ELR (cell line): ENCODE data around the gene RARS1.
A peak's percentile ranks its signal among the peaks of the same experiment; 100 is the strongest.
"Not testable (repeated sequence)": the region's sequence is repeated elsewhere in the genome, so short reads cannot be mapped to it uniquely, and the experiment has no call there.

ENCODE experiments used
- DNase-seq: peaks from one replicate; pipeline ENCODE4 v3.0.0-alpha.2; 2015; ENCODE audit warnings: low read depth

Gene RARS1

DNA sequence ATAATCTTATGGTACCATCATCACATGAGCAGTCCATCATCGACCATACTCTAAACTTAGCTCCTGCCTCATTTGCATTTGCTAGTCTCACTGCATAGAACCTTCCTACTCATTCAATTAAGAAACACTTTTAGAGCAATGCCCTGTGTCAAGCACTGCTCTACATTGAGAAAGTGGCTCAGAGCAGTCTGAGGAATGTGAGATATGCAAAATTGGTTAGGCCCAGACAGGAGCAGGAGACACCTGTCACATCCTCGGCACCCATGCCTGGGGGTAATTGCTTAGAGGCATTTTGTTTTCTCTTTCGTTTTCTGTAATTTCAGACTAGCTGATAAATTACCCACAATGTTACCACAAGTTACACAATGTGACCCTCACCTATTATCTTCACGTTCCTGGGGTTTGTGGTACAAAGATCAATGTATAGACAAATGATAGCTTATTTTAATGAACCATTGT, 4.9 kb upstream of the RARS1 start:
- no peak for DNase-seq

DNA sequence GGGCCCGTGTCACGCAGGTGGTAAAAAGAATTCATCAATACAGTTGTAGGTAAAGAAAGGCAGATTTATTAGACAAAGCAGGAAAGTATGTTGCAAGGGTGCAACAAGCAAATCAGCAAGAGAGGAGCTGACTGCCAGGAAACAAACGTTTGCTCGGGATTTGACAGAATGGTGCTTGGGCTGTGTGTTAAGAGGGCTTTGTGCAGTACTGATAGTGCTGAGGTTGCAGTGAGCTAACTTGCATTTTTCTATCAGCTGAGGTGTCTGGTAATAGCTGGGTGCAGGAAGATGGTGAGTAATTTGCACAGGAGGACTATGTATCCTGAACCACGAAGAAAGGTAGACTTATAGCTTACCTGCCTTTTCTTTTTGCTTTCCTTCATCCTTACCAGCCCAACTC, 3.9 kb upstream of the RARS1 start:
- DNase-seq: no peak

DNA sequence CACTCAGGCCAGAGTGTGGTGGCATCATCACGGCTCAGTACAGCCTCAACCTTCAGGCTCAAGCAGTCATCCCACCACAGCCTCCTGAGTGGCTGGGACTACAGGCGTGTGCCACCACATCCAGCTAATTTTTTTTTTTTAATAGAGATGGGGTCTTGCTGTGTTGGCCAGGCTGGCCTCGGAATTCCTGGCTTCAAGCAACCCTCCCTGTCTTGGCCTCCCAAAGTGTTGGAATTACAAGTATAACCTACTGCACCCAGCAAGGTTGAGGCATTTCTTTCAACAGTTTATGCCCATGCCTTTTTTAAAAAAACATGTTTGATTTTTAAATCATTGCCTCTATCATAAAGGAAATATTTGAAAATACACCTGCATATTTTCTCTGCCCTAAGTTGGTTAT, 2.8 kb downstream of the RARS1 start:
- DNase-seq: no peak

GRCh38 chr5:168494057-168494555, 7.8 kb downstream of the RARS1 start:
- no peak for DNase-seq

GRCh38 chr5:168502563-168503237, 16.4 kb downstream of the RARS1 start:
- no peak for DNase-seq

DNA sequence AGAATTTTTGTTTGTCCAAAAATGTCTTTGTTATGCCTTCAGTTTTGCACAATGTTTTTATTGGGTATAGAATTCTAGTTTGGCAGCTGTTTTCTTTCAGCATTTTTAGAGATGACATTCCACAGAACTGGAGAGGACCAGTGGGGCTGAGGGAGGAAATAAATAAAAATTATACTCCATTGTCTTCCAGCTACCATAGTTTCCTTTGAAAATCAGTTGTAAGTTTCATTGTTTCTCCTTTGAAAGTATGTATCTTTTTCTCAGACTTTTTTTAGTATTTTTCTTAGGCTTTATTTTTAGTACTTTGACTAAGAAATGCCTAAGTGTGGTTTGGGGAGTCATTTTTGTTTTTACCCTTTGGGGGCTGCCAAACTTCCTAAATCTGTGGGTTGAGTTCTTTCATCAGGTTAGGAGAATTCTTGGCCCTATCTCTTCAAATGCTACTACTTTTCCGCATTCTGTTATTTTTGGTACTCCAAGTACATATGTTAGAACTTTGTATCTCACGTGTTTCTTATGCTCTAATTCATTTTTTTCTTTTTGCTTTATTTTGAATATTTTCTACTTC, 27.7 kb downstream of the RARS1 start:
- peak; percentile 3 for DNase-seq

DNA sequence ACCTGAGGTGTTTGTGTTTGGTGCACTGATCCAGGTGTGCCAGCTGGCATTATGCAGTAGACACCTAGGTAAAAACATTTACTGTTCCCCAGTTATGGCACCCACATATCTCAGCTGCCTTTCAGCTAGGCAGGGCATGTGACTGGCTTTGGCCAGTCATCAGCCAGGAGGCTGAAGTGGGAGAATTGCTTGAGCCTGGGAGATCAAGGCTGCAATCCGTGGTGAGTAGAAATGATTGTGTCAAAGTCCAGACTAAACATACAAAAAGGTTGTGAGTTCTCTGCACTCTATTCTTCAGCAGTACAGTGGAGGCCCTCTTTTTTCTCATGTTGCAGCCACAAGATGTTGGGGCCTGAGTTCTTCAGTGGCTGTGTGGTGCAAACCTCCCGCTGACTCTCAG, 39.6 kb downstream of the RARS1 start:
- no peak for DNase-seq

DNA sequence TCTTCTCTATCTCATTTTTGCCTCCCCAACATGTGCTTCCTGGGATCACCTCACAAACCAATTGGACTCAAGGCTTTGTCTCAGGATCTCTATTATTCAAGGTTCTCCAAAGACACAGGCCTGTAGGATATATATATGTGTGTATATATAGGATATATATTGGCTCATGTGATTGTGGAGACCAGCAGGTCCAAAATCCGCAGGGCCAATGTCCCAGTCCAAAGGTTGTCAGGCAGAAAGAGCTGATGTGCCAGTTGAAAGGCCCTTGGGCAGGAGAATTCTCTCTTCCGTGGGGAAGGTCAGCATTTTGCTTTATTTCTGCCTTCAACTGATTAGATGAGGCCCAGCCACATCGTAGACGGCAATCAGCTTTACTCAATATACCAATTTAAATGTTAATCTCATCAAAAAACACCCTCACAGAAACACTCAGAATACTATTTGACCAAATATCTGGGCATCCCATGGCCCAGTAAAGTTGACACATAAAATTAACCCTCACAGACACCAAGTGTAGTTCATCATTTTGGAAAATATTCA, 41.6 kb downstream of the RARS1 start:
- no peak for DNase-seq

GRCh38 chr5:168528521-168529373, 42.5 kb downstream of the RARS1 start, which contains the start of gene FBLL1:
FBLL1 (plus strand) TSS chr5:168529305; CDS start chr5:168529505, 200 bp downstream.
- DNase-seq: peak; percentile 24

GRCh38 chr5:168529374-168530234, 43.3 kb downstream of the RARS1 start:
- no peak for DNase-seq

DNA sequence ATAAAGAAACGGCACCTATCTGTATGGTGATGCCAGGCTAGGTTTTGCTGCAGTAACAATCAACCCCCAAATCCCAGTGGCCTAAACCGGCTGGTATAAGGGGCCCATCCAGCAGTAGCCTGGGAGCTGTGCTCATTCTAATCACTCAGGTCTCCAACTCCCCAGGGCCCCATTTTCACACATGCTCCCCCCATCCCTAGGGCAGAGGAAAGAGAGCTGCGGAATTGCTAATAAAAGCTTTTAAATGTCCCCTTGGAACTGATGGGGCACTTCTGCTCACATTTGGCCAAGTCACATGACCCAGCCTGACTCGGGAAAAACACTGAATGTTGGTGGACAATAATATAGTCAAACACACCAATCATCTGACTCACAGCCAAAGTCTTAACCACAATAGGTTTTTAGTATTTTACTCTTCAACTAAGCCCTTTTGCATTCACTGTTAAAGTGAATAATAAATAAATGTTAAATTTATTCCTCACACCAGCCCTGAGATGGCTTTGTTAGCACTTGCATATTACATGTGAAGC, 44.4 kb downstream of the RARS1 start:
- DNase-seq: peak; percentile 33

- no peak for DNase-seq
Measured at GRCh38 chr5:168531191-168531590, 44.9 kb downstream of the RARS1 start.

GRCh38 chr5:168531987-168532864, 46.0 kb downstream of the RARS1 start:
- DNase-seq: no peak

GRCh38 chr5:168534351-168534750, 48.1 kb downstream of the RARS1 start:
- not testable (repeated sequence) for DNase-seq

DNA sequence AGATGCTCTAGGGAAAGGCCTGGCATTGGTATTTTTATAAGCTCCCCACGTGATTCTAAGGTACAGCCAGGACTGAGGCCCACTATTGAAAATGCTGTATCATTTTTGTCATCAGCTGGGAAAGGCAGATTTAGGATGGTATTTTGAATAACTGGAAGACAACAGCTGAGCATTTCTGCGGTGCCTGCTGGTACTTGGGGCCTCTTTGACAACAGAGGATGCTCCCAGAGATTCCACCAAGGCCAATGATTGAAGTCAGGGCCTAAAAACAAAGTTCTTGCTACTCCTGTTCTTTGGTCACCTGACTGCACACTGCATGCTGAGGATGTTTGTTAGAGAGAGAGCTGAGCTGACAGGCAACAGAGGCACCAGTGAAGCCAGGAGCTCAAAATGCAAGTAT, 50.9 kb downstream of the RARS1 start:
- DNase-seq: no peak

GRCh38 chr5:168549554-168549953, 63.3 kb downstream of the RARS1 start:
- no peak for DNase-seq

- DNase-seq: no peak
Measured at GRCh38 chr5:168550656-168551055, 64.4 kb downstream of the RARS1 start.

GRCh38 chr5:168552146-168552545, 65.9 kb downstream of the RARS1 start:
- DNase-seq: peak; percentile 24

GRCh38 chr5:168553377-168554130, 67.3 kb downstream of the RARS1 start:
- no peak for DNase-seq
